ENCODE data around the gene ANKRD13B.

- TF ChIP-seq CTCF (conservative IDR thresholded peaks at IDR 0.05) (no peak), ZFX (IDR thresholded peaks at IDR 0.05) (no peak)
These were observed 28.0 kb downstream of the ANKRD13B start for GRCh38 chr17:29620779-29621500.
